Dermis blood vessel endothelial cell (primary cell): ENCODE results near the gene RASSF8. TPM values are rescaled to one million over a fixed set of nuclear protein-coding genes. Genes with fewer than 3 reads are reported as not detected.

Source experiments
- DNase-seq: peaks from one replicate; pipeline ENCODE4 v3.0.0; 2010
- total RNA-seq: library from RNA; depleted of rRNA; stranded (reverse); fragments of >200 nt; gene quantifications from 2 replicates; pipeline ENCODE4 v1.2.3, GENCODE V29; 2014

Gene RASSF8
- total RNA-seq, 1 donor from 2014 or later: 84.7 TPM

GRCh38 chr12:26128168-26128567, 169.7 kb downstream of the RASSF8 start:
- no peak for DNase-seq

Other genes starting within 250 kb of the RASSF8 start
- 0.14 and 0.85 TPM in 2 replicates for gene BHLHE41, start 166.4 kb downstream of the RASSF8 start, total RNA-seq
- 0.34 and 0.47 TPM in 2 replicates for gene SSPN, start 236.9 kb downstream of the RASSF8 start, total RNA-seq